Activated T-cell treated with anti-CD3 and anti-CD28 coated beads, Interleukin-2, amount 50 U/mL, for 72 hours (primary cell): ENCODE data around the gene KCND3. TPM values are rescaled to one million over a fixed set of nuclear protein-coding genes. Genes with fewer than 3 reads are reported as not detected.
A peak's percentile ranks its signal among the peaks of the same experiment; 100 is the strongest.

Experiments used
- ATAC-seq, 2 donors: fragments of 150-1000 bp; cut with Tn5 transposase; replicated peaks in 1 of 2; 2 replicates each; pipeline ENCODE4 v1.10.0; 2021; ENCODE audit warnings: moderate library complexity in 2 of 2, mild to moderate bottlenecking in 1 of 2
- DNase-seq, 2 donors: peaks; one replicate each; pipeline ENCODE4 v3.0.0; 2021 to 2022; ENCODE audit warnings: mixed read lengths in 1 of 2
- H3K27ac Mint-ChIP-seq: one replicate; pipeline ENCODE4 v1.8.0; 2022; ENCODE audit warnings: mild to moderate bottlenecking, moderate library complexity, mixed read lengths
- H3K27me3 Mint-ChIP-seq: one replicate; pipeline ENCODE4 v1.8.0; 2022; ENCODE audit warnings: low read depth, mixed read lengths
- H3K36me3 Mint-ChIP-seq, 2 donors: one replicate each; pipeline ENCODE4 v1.8.0; 2022; ENCODE audit warnings: mixed read lengths in 2 of 2, mild to moderate bottlenecking in 1 of 2; ENCODE audit not compliant: insufficient read depth in 2 of 2
- H3K4me1 Mint-ChIP-seq: one replicate; pipeline ENCODE4 v1.8.0; 2022; ENCODE audit warnings: low read depth, mixed read lengths
- H3K4me3 Mint-ChIP-seq, 2 donors: one replicate each; pipeline ENCODE4 v1.8.0; 2022; ENCODE audit warnings: mild to moderate bottlenecking in 2 of 2, mixed read lengths in 2 of 2, moderate library complexity in 2 of 2
- H3K9me3 Mint-ChIP-seq, 2 donors: one replicate each; pipeline ENCODE4 v1.8.0; 2022; ENCODE audit warnings: mixed read lengths in 2 of 2
- total RNA-seq, 2 donors: library from RNA; stranded (reverse); gene quantifications; one replicate each; pipeline ENCODE4 v1.2.3, GENCODE V29; 2022

Gene KCND3
- total RNA-seq, 2 donors from 2014 or later: not detected

DNA sequence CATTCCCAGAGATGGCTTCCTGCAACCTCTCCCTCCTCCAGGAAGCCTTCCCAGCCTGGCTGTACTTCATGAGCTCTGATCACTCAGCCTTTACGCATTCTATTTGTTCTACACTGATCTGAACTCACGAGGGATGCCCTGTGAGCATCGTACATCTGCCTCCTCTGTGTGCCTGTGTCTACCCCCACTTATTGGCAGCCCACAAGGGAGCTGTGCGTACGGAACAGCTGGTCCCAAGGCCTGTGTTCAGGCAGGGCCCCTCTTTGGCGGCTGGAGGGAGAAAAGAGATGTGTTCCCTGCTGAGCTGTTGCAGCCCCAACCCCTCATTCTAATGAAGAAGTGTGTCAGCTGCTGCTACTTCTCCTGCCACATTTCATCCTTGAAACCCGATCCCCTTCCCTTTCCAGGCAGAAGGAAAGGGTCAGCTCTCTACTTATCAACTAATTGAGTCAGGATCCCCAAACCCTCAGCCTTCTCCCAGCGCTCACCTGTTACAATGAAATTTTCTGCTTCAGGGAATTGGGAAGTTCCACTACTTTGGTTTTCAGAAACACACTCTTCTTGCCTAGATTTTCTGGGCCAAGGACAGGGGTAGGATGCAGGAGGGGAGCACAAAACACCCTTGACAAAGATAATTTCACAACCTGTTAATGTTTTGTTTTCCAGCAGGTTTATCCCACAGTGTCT lies 253.5 kb downstream of the KCND3 start:
- Mint-ChIP-seq H3K4me1 (peaks cover 30% of the 10 kb centered on the region), H3K9me3 (no peaks in the 10 kb centered on the region), H3K27ac (no peak overlapping the region), H3K4me3 (no peak overlapping the region), H3K27me3 (peaks cover 33% of the 10 kb centered on the region), H3K36me3 (peaks cover 0 to 5% of the 10 kb centered on the region in 2 donors)
- ATAC-seq (no peak), DNase-seq (no peak)

DNA sequence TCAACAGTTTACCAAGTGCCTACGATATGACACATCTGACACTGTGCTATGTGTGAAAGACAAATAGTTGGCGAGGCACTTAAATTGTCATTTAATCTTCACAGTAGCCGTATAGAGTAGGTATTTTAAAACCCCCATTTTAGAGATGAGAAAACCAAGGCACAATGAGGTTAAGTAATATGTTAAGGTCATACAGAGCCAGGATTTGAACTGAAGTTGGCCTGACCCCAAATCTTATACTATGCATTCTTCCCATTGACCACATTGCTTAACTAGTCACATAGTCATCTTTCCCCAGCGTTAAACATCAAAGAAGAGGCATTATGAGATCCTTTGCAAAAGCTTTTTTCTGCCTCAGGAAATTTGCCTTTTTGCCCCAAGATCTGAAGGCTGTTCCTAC lies 254.1 kb downstream of the KCND3 start:
- no peak overlapping the region for H3K27ac Mint-ChIP-seq
- no peaks in the 10 kb centered on the region for H3K9me3 Mint-ChIP-seq
- peaks cover 26% of the 10 kb centered on the region for H3K27me3 Mint-ChIP-seq
- no peak for DNase-seq
- no peak for ATAC-seq
- peaks cover 23% of the 10 kb centered on the region for H3K4me1 Mint-ChIP-seq
- peaks cover 0 to 4% of the 10 kb centered on the region in 2 donors for H3K36me3 Mint-ChIP-seq
- no peak overlapping the region for H3K4me3 Mint-ChIP-seq

DNA sequence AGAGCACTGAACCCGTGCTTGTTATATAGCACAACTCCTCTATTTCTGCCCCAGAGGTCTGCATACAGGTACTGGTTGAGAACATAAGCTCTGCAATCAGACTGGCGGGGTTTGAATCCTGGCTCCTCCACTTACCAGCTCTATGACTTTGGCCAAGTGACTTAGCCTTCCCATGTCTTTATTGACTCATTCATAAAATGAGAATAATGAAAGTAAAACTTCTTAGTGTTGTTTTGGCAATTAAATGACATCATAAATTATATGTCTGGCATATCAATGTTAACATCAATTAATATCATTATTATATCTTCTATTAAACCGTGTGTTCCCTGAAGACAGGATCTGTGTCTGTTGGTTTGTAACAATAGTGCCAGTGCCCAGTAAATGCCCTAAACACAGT lies 254.6 kb downstream of the KCND3 start:
- Mint-ChIP-seq H3K36me3 (peaks cover 0 to 4% of the 10 kb centered on the region in 2 donors), H3K9me3 (no peaks in the 10 kb centered on the region), H3K4me1 (peaks cover 20% of the 10 kb centered on the region), H3K27ac (no peak overlapping the region), H3K27me3 (peaks cover 23% of the 10 kb centered on the region), H3K4me3 (no peak overlapping the region)
- DNase-seq (no peak), ATAC-seq (no peak)

DNA sequence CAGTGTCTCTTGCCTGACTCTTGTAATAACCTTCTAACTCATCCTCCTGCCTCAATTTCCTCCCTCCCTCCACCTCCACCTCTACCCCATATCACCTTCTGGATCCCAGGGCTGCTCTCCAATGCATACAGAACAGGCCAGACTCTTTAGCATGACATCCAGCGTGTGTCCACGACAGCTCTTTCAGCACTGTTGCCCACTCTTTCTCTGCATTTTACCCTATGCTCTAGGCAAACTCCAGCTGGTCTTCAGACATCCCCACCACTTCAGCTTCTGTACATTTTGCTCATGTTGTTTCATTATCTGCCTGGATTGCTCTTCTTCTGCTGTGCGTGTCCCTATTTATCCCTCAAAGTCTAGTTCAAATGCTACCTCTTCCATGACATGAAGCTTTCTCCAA lies 255.0 kb downstream of the KCND3 start:
- ATAC-seq (no peak), DNase-seq (no peak)
- Mint-ChIP-seq H3K9me3 (no peaks in the 10 kb centered on the region), H3K4me1 (peaks cover 17% of the 10 kb centered on the region), H3K4me3 (no peak overlapping the region), H3K36me3 (peaks cover 0 to 4% of the 10 kb centered on the region in 2 donors), H3K27ac (no peak overlapping the region), H3K27me3 (peaks cover 19% of the 10 kb centered on the region)

DNA sequence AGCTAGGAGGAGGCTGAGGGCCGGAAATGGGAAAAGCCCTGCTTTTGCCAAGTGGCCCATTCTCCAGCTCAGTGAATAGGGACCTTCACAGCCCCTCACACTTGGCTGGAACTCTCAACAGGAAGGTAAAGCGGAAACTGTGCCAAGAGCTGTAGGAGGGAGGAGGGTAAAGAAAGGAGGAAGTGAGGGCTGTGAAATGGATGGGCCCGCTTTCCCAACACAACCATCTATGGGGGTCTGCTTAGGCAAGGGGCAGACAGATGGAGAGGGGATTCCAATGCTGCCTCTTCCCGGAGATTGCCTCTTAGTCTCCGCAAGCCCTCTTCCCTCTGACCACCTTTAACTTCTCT lies 255.5 kb downstream of the KCND3 start:
- Mint-ChIP-seq H3K27ac (no peak overlapping the region), H3K9me3 (no peaks in the 10 kb centered on the region), H3K4me1 (peaks cover 16% of the 10 kb centered on the region), H3K4me3 (no peak overlapping the region), H3K27me3 (peaks cover 19% of the 10 kb centered on the region), H3K36me3 (peaks cover 0 to 4% of the 10 kb centered on the region in 2 donors)
- ATAC-seq: no peak
- DNase-seq: no peak

DNA sequence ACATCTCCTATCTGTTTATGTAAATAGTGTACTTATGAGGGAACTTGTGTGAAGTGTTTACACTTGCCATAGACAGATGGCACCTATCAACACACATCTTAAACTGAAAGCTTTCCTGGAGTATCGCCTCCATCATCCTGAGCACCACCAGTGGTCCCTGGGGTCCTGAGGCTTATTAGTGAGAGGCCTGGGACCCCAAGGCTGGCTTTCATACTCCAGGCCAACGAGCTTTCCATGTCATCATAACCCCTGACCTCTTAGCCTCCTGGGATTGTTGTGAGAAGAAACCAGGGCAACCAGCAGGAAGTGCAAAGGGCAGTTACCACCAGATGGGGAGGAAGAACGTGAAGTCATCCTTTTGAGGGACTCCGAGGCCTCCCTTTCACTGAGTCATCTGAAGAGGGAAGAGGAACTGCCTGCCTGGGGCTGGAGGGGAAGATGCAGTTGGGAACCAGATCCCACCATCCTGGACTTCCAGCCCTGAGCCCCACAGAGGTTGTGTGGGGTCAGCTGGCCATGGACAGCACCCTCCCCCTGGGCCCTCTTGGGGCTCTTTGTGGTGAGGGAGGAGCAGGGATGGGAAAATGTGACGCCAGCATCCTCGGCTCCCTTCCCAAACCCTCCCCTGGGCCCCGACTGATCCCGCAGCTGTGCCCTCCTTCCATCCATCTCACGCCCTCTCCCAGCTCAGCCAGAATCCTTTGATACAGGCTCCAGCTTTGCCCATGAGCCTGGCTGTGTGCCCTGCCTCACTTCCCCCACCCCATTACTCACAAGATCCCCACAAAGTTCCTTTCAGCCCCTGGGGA lies 256.1 kb downstream of the KCND3 start:
- peaks cover 12% of the 10 kb centered on the region for H3K4me1 Mint-ChIP-seq
- no peak for ATAC-seq

DNA sequence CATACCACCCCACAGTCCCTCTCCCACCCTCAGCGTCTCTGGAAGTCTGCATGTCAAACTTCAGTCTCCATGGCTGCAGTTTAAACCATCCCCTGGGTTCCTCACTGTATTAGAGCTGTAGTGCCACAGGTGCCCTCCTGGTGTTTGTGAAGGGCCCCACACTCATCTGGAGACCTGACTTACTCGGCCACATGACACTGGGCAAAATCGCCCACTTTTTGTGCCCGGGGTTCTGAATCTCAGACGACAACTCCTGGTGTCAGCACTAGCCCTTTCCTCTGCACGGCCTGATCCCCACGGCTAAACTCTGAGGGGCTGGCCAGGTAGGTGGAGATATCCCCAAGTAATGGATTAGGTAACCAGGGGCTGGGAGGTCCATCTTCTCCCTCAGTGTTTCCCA lies 256.8 kb downstream of the KCND3 start:
- ATAC-seq (no peak), DNase-seq (no peak)
- no peak overlapping the region for H3K27ac Mint-ChIP-seq

More for the DNA sequence above, 256.1 kb downstream of the KCND3 start:
- H3K27me3 Mint-ChIP-seq: peaks cover 14% of the 10 kb centered on the region
- H3K9me3 Mint-ChIP-seq: no peaks in the 10 kb centered on the region
- no peak overlapping the region for H3K27ac Mint-ChIP-seq
- no peak for DNase-seq
- H3K4me3 Mint-ChIP-seq: no peak overlapping the region
- H3K36me3 Mint-ChIP-seq: peaks cover 0 to 4% of the 10 kb centered on the region in 2 donors

DNA sequence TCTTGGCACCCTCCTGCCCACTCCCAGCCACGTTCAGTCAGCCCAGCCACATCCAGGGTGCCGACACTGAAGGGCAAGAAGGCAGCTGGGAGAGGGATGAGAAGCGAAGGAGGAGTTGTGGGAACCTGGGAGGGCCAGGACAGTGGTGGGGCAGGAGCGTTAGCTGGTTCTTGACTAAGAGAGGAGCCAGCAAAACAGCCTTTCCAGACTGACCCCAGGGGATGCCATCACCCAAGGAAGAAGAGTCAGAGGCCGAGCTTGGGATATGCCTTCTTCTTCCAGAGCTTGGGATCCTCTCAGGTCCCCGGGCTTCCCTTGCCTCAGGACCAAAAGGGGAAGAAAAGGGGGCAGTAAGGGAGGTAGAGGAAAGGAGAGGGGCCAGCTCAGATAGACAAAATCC lies 257.5 kb downstream of the KCND3 start:
- ATAC-seq (no peak), DNase-seq (no peak)
- H3K27ac Mint-ChIP-seq: no peak overlapping the region

More for the DNA sequence above, 256.8 kb downstream of the KCND3 start:
- Mint-ChIP-seq H3K4me1 (peaks cover 6% of the 10 kb centered on the region), H3K9me3 (no peaks in the 10 kb centered on the region), H3K27me3 (peaks cover 9% of the 10 kb centered on the region), H3K4me3 (no peak overlapping the region), H3K36me3 (peaks cover 0 to under 1% of the 10 kb centered on the region in 2 donors)

DNA sequence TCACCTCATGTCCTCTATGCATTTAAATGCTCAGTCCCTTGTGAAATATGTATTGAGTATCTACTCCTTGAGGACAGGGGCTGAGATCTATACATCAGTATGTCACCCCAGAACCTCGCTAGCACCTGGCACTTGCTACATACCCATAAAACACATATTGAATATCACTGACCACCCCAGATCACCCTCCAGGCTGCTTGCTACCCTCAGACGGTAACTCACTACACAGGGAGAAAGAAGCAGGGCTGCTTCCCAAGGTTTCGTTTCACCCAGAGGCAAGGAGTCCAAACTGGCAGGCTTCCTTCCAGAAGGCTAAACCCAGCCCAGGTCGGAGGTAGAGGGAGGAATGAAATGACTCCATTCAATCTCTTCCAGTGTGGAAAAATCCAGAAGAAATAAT lies 258.8 kb downstream of the KCND3 start:
- no peak overlapping the region for H3K4me3 Mint-ChIP-seq
- DNase-seq (no peak), ATAC-seq (no peak)
- H3K9me3 Mint-ChIP-seq: no peaks in the 10 kb centered on the region
- H3K27ac Mint-ChIP-seq: no peak overlapping the region
- no peaks in the 10 kb centered on the region for H3K36me3 Mint-ChIP-seq
- no peaks in the 10 kb centered on the region for H3K27me3 Mint-ChIP-seq
- no peaks in the 10 kb centered on the region for H3K4me1 Mint-ChIP-seq

More for the DNA sequence above, 257.5 kb downstream of the KCND3 start:
- H3K36me3 Mint-ChIP-seq: no peaks in the 10 kb centered on the region
- H3K9me3 Mint-ChIP-seq: no peaks in the 10 kb centered on the region
- peaks cover under 1% of the 10 kb centered on the region for H3K27me3 Mint-ChIP-seq
- no peaks in the 10 kb centered on the region for H3K4me1 Mint-ChIP-seq
- no peak overlapping the region for H3K4me3 Mint-ChIP-seq

DNA sequence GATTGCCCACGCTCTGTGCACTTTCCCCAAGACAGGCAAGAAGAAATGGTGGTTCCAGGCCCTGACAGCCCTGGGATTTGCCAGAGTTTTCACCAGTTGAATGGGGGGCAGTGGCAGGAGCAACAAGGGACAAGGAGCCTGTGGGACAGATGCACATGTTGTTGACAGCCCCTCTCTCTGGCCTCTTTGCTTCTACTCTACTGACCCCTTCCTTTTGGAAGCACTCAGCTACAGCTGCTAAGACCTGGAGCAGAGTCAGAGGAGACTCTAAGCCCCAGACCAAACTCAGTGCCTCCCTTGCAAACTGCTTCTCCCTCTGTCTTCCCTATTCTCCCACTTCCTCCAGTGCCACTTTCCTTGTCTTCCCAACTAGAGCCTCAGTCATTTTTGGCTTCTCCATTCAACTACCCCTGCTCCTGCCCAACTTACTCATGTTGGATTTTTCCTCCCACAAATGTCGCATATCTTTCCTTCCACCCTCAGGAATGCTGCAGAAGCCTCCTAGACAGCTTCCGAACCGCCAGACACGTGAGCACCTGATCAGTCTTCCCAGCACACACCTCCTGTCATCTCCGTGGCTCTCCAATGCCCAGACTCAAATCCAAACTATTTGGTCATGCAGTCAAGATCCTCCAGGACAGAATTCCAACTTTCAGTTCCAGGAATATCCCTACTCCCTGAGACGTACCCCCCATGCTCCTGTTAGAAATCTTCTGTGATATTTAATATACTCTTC lies 259.4 kb downstream of the KCND3 start:
- DNase-seq: no peak
- Mint-ChIP-seq H3K27me3 (no peaks in the 10 kb centered on the region), H3K27ac (no peak overlapping the region), H3K9me3 (no peaks in the 10 kb centered on the region), H3K4me3 (no peak overlapping the region), H3K4me1 (no peaks in the 10 kb centered on the region), H3K36me3 (no peaks in the 10 kb centered on the region)
- no peak for ATAC-seq

DNA sequence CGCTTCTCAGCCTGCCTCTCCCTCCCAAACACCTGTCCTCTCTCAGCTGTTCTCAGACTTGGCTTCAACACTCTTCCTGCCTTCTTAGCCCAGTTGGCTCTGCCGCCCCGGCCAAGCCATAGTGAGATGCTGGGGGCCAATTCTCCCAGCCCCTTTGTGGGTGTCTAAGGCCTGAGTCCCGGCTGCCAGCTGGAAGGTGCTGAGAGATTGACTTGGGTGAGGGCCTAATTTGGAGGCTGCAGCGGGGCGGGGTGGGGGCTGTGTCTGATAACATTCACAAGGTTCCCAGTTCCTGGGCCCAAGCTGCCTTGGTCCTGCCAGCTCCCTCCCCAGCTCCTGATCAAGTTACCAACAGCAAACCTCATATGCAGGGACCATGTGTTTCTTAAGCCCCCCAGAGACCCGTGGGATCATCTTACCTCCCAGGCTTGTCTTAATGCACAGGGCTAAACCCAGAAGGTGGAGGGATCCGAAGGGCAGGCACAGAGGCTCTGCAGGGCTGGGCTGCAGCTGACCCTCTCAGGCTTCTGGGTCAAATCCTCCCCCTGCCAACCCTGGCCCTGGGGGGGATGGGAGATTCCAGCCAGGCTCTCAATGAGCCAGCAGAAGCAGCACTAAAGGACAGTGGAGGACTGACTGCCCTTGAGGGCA lies 260.1 kb downstream of the KCND3 start:
- H3K27ac Mint-ChIP-seq: no peak overlapping the region
- H3K27me3 Mint-ChIP-seq: no peaks in the 10 kb centered on the region
- no peaks in the 10 kb centered on the region for H3K4me1 Mint-ChIP-seq
- DNase-seq (no peak), ATAC-seq (no peak)
- H3K4me3 Mint-ChIP-seq: no peak overlapping the region
- H3K9me3 Mint-ChIP-seq: no peaks in the 10 kb centered on the region
- H3K36me3 Mint-ChIP-seq: no peaks in the 10 kb centered on the region

DNA sequence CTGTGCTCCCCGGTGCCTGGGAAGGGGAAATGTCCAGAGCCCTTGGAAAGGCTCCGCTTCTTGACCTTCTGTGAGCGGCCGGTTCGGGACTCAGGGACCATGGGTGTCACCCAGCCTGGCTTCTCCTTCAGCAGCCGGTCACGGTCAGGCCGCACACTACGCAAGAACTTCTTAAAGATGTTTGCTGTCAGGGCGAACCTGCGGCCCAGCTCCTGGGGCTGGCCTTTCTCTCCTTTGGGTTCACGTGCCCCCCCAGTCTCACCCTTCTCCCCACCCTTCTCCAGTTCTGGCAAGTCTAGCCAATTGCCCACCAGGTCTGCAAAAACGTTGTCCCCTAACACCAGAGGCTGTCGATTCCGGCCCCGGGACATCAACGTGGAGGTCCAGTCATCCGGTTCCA lies 262.4 kb downstream of the KCND3 start:
- DNase-seq (no peak), ATAC-seq (no peak)
- H3K4me3 Mint-ChIP-seq: no peak overlapping the region
- peaks cover 5% of the 10 kb centered on the region for H3K4me1 Mint-ChIP-seq
- no peaks in the 10 kb centered on the region for H3K36me3 Mint-ChIP-seq
- H3K9me3 Mint-ChIP-seq: no peaks in the 10 kb centered on the region
- H3K27me3 Mint-ChIP-seq: no peaks in the 10 kb centered on the region
- H3K27ac Mint-ChIP-seq: no peak overlapping the region

DNA sequence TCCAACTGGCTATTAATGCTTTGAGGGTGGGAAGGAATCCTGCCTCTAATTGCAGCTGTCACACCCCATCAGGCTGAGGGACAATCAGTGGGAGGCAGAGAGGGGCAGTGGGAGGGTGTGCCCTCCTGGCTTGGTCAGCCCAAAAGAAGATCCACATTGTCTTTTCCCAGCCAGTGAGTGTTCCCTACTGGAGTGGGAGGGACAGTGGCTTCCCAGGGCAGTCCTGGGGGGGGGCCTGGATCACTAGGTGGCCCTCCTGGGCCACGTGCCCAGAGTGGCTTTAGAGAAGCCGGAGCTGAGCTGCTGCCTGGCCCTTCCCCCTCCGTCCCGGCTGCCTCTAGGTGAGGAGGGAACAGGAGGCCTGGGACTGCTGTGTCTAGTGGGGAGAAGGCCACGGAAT lies 264.3 kb downstream of the KCND3 start:
- Mint-ChIP-seq H3K9me3 (no peaks in the 10 kb centered on the region), H3K27me3 (no peaks in the 10 kb centered on the region), H3K4me3 (no peak overlapping the region), H3K4me1 (peaks cover 5% of the 10 kb centered on the region), H3K27ac (no peak overlapping the region), H3K36me3 (no peaks in the 10 kb centered on the region)
- DNase-seq (no peak), ATAC-seq (peak in 1 of 2 donors; percentile 6)
